NCI-H748 (cell line): ENCODE measurements around the gene MCRIP1.
"Not testable (repeated sequence)": the region's sequence is repeated elsewhere in the genome, so short reads cannot be mapped to it uniquely, and the experiment has no call there.

Source experiments
- DNase-seq: peaks from one replicate; lab custom pipeline; 2025; ENCODE audit not compliant: unreplicated experiment; lab: John Stamatoyannopoulos, UW

MCRIP1 gene

DNA sequence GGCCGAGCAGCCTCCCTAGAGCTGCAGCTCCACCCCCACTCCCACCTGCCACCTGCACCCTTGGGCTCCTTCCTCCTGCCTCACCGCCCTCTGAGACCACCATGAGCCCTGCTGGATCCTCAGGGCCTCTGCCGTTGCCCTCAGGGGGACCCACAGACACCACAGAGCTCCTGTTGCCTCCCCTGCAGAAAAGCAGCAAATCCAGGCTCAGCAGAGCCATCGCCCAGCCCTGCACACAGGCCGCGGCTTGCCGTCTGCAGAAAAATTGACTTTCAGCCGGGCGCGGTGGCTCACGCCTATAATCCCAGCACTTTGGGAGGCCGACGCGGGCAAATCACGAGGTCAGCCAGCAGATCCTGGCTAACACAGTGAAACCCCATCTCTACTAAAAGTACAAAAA lies 8.8 kb upstream of the MCRIP1 start:
- DNase-seq, result no peak

GRCh38 chr17:81840826-81841778 lies 8.0 kb upstream of the MCRIP1 start:
- no peak for DNase-seq

- DNase-seq, result not testable (repeated sequence)
Measured at GRCh38 chr17:81840059-81840458, 7.0 kb upstream of the MCRIP1 start.

- no peak for DNase-seq
Measured at GRCh38 chr17:81839301-81839700, 6.2 kb upstream of the MCRIP1 start.

GRCh38 chr17:81838753-81839255 lies 5.7 kb upstream of the MCRIP1 start:
- DNase-seq, result no peak

GRCh38 chr17:81837641-81838040 lies 4.5 kb upstream of the MCRIP1 start:
- DNase-seq, result no peak

- DNase-seq, result no peak
Measured at GRCh38 chr17:81834831-81835267, 1.8 kb upstream of the MCRIP1 start, which contains the start of gene PPP1R27. TSS of gene PPP1R27 (minus strand) at chr17:81835050. CDS start at chr17:81834953, 97 bp downstream.

GRCh38 chr17:81833921-81834830 lies 1.1 kb upstream of the MCRIP1 start:
- no peak for DNase-seq

DNA sequence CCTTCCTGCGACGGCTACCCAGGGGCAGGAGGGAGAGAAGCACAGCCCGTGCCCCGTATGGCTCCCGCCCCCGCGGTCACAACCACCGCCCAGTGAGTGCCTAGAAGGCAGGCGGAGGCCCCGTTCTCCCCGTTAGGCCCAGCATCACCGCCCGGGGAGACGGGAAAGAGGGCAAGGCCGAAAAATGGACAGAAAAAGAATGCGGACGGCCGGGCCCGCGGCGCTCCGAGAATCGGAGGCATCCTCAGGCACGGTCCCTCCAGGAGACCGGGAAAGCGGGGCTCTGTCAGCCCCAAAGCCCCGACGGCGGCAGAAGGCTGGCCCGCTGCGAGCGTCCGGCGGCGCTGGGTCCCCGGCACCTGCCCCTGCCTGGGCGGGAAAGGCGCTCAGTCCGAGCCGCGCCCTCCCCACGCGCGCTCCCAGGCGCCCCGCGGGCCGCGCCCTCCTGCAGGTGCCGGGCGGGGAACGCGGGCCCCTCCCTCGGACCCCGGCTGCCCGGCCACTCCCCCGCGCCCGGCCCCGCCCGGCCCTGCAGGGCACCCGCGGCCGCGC lies 407 bp downstream of the MCRIP1 start:
- DNase-seq, result peak; percentile 63

DNA sequence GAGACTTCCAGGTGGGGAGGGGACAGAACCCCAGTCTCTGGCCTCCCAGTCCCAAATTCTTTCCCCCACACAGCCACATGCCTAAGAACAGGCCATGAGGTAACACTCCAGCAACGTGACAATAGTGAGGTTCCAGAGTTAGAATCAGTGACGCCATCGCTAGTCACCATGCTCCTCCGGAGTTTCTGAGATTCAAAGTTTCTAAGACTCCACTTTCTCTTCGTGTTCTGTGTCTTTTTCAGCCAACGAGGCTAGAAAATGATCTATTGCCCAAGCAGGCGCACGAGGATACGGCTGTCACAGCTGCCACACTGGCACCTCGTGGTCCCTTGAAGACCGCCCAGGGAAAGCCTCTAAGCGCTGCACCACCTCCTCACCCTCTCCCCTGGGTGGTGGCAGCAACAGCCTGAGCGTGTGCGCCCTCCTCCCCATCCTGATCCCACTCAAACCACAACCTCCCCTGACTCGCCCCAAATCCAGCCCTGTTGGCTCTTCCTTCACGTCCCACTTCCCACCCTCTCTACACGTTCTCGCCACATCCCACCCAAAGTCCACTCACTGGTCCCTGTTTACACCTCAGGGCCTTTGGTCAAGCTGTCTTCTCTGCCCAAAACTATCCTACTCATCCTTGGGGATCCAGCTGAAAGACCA lies 1.0 kb downstream of the MCRIP1 start:
- DNase-seq, result peak; percentile 54

DNA sequence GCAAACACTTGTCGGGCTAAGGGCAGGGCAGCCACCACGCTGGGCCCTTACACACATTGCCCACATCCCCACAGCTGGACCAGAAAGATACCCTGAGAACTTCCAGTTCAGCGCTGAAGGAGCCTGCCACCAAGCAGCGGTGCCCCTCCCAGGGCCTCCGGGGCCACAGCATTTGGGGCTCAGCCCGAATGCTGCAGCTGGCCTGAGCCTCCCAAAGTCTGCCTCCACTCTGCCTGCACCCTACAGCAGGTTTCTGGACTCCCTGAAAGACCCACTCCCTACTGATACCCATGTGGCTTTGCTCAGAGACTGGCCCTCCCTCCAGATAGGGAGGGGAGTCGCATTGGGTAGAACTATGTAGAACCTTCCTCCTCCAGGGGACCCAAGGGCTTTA lies 1.5 kb downstream of the MCRIP1 start:
- DNase-seq, result no peak

- DNase-seq, result no peak
Measured at GRCh38 chr17:81829858-81830257, 3.2 kb downstream of the MCRIP1 start.

DNA sequence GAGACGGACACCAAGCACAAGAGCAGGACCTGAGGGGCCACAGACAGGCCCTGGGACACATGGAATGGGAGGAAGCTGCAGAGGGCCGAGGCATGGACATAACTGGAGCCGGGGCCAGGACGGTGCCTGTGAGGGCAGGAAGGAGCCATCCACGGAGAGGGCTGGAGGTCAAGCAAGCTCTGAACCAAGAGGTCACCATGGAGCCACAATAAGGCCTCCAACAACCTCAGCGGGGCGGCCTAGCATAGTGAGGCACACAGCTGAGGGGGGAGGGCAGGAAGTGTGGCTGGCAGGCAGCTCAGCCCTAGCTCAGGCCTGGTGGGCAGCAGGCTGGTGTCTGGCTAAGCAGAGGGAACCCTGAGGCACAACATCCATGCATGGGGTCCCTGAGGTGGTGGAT lies 4.4 kb downstream of the MCRIP1 start:
- no peak for DNase-seq

DNA sequence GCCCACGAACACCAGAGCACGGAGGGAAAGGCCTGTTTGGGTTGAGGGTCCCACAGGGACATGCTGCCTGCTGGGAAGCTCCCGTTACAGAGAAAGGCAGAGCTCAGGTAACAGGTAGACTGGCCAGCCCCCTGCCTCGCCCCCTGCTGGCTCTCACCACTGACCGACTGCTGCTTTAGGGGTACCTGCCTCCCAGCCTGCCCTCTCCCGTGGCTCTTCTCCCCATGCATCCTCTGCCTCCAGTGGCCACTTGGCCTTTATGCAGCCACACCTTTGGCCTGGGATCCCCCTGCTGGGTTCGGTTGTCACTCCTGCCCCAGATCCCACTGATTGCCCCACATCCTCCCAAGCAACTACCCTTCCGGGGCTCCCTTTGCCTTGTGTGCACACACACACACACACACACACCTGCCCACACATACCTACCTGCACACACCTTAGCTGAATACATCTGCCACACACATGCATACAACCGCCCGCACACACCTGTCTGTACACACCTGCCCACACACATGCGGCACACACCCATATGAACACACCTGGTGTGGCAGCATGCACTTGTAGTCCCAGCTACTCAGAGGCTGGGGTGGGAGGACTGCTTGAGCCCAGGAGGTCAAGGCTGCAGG lies 7.1 kb downstream of the MCRIP1 start:
- DNase-seq, result peak; percentile 25

- DNase-seq, result no peak
Measured at GRCh38 chr17:81824595-81824994, 8.5 kb downstream of the MCRIP1 start.

GRCh38 chr17:81823820-81824550 lies 9.1 kb downstream of the MCRIP1 start:
- no peak for DNase-seq

GRCh38 chr17:81822996-81823819 lies 9.9 kb downstream of the MCRIP1 start:
- DNase-seq, result no peak

DNA sequence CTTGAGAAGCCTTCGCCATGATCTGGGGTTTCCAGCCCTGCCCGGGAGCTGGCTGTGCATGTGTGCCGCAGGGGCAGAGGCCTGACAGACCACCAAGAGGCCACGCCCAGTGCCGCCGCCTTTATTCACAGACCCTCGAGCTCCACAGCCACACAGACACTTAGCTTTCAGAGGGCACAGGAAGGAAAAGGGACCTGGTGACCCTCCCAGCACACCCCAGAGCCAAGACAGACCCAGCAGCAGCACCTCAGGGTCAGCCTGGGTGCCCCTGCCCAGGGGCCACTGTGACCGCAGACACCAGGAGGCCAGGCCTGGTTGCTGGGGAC lies 10.8 kb downstream of the MCRIP1 start:
- DNase-seq, result no peak
